Right lobe of liver (tissue), 4 donors: Measurements from ENCODE around the gene CT47C1.

Experiments
- POLR2A ChIP-seq: fragments of 450-650 bp; IDR thresholded peaks from one replicate; pipeline ENCODE4 v1.6.1; 2017; ENCODE audit warnings: antibody characterized with exemption, mild to moderate bottlenecking
- TF ChIP-seq, protein P1 (sequence below), 4 donors: fragments of 200-600 bp in 3 of 4; fragments of 450-650 bp in 1 of 4; IDR thresholded peaks; one replicate each; pipeline versions ENCODE4 v1.5.1 to v1.8.0; 2016 to 2022; ENCODE audit warnings: antibody characterized with exemption in 4 of 4, mild to moderate bottlenecking in 2 of 4
- donor health status: DM: no; HTN: no; CAD: no.
- donor health status: DM: no; HTN: no; CAD: no.
- donor health status: DM: no; HTN: yes; CAD: no.

DNA sequence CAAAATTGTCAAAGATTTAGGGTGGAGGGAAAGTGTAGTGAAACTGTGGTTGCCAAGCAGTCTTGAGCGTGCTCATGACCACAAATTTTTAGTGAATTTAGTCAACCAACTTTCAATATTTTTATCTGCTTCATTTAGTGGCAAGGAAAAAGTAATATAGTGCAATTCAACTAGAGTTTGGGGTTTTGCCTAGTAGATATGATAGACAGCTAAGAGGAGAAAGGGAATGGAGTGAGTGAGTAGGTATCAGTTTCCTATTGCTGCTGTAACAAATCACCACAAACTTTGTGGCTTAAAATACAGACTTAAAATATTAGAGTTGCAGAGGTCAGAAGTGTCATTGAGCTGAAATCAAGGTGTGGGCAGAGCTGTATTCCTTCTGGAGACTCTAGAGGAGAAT lies 3.7 kb upstream of the CT47C1 start:
- TF ChIP-seq, protein P1, sequence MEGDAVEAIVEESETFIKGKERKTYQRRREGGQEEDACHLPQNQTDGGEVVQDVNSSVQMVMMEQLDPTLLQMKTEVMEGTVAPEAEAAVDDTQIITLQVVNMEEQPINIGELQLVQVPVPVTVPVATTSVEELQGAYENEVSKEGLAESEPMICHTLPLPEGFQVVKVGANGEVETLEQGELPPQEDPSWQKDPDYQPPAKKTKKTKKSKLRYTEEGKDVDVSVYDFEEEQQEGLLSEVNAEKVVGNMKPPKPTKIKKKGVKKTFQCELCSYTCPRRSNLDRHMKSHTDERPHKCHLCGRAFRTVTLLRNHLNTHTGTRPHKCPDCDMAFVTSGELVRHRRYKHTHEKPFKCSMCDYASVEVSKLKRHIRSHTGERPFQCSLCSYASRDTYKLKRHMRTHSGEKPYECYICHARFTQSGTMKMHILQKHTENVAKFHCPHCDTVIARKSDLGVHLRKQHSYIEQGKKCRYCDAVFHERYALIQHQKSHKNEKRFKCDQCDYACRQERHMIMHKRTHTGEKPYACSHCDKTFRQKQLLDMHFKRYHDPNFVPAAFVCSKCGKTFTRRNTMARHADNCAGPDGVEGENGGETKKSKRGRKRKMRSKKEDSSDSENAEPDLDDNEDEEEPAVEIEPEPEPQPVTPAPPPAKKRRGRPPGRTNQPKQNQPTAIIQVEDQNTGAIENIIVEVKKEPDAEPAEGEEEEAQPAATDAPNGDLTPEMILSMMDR (IDR thresholded peaks at IDR 0.05), result no peak
- no peak for TF ChIP-seq POLR2A
